HepG2 (cell line): ENCODE measurements around the gene ZNF831.

Experiments
- ATF6 ChIP-seq: sonication (generic); formaldehyde crosslinking; conservative IDR thresholded peaks from 2 replicates; pipeline ENCODE4 v1.4.0; 2020; ENCODE audit warnings: missing genetic modification reagents
- CTCF ChIP-seq: sonication (generic); formaldehyde crosslinking; IDR thresholded peaks from 2 replicates; pipeline ENCODE4 v1.5.0; 2020; ENCODE audit warnings: mild to moderate bottlenecking, missing genetic modification reagents, moderate library complexity
- HNRNPH1 ChIP-seq: fragments of 200-400 bp; formaldehyde crosslinking; optimal IDR thresholded peaks from 2 replicates; pipeline ENCODE3; 2017; ENCODE audit warnings: mild to moderate bottlenecking, low read depth, low read length
- KLF16 ChIP-seq, 2 experiments: sonication (generic) in 1 of 2; formaldehyde crosslinking in 1 of 2; IDR thresholded peaks; 2 replicates each; pipeline versions ENCODE4 v1.6.1 to v1.8.0; 2016 to 2023; ENCODE audit warnings: missing genetic modification reagents in 2 of 2, missing compliant biosample characterization in 1 of 2
- POLR2A ChIP-seq, 2 experiments: IDR thresholded peaks; 2 replicates each; pipeline ENCODE4 v1.6.1; 2011; ENCODE audit warnings: low read depth in 2 of 2, low read length in 2 of 2, mild to moderate bottlenecking in 1 of 2, moderate library complexity in 1 of 2; ENCODE audit not compliant: insufficient read depth in 1 of 2

- no peak for TF ChIP-seq HNRNPH1
- no peak for TF ChIP-seq ATF6 (CRISPR knock-in tag)
- TF ChIP-seq KLF16 (CRISPR knock-in tag; IDR thresholded peaks at IDR 0.05), result no peak
- no peak for TF ChIP-seq CTCF (CRISPR knock-in tag)
- no peak for TF ChIP-seq POLR2A (IDR thresholded peaks at IDR 0.05; ENCODE audit: insufficient read depth in 1 of 2, low read depth in 2 of 2, low read length in 2 of 2)
Observed at GRCh38 chr20:59175002-59175401, 11.4 kb downstream of the ZNF831 start.
